DOHH2 (cell line): ENCODE results near the gene DYNC1LI1.

ENCODE experiments used
- EZH2phosphoT487 ChIP-seq: fragments of 200-600 bp; sonication (generic); IDR thresholded peaks from 2 replicates; pipeline ENCODE4 v1.6.1; 2017; ENCODE audit warnings: borderline replicate concordance, mild to moderate bottlenecking, antibody characterized with exemption, low read length, moderate library complexity, mixed read lengths
- TF ChIP-seq, protein P1 (sequence below): fragments of 200-600 bp; sonication (generic); IDR thresholded peaks from one replicate; pipeline ENCODE4 v1.5.1; 2014; ENCODE audit warnings: antibody characterized with exemption, mild to moderate bottlenecking, low read depth, low read length; ENCODE audit not compliant: poor library complexity, severe bottlenecking

DNA sequence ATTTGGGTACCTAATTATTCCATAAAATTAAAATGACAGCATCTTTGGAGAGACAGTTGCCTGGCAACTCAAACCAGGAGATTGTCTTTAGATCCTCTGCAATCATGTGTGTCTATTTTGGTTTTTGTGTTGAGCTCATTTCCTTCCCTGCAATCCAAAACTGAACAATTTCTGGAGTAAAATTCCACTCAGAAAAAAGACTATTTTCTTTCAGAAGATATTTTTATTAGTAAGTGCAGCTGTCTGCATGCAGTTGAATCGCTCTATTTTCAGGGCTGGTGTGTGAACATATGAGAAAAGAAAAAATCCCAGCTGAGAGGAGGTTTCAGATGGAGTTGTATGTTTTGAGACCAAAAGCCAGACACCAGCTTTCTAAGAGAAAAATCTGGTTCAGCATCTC is 41.9 kb upstream of the DYNC1LI1 start:
- no peak for TF ChIP-seq EZH2phosphoT487
- TF ChIP-seq, protein P1, sequence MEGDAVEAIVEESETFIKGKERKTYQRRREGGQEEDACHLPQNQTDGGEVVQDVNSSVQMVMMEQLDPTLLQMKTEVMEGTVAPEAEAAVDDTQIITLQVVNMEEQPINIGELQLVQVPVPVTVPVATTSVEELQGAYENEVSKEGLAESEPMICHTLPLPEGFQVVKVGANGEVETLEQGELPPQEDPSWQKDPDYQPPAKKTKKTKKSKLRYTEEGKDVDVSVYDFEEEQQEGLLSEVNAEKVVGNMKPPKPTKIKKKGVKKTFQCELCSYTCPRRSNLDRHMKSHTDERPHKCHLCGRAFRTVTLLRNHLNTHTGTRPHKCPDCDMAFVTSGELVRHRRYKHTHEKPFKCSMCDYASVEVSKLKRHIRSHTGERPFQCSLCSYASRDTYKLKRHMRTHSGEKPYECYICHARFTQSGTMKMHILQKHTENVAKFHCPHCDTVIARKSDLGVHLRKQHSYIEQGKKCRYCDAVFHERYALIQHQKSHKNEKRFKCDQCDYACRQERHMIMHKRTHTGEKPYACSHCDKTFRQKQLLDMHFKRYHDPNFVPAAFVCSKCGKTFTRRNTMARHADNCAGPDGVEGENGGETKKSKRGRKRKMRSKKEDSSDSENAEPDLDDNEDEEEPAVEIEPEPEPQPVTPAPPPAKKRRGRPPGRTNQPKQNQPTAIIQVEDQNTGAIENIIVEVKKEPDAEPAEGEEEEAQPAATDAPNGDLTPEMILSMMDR: no peak
